ENCODE results near the gene LDB1. TPM values are rescaled to one million over a fixed set of nuclear protein-coding genes. Genes with fewer than 3 reads are reported as not detected.

Gene LDB1, protein sequence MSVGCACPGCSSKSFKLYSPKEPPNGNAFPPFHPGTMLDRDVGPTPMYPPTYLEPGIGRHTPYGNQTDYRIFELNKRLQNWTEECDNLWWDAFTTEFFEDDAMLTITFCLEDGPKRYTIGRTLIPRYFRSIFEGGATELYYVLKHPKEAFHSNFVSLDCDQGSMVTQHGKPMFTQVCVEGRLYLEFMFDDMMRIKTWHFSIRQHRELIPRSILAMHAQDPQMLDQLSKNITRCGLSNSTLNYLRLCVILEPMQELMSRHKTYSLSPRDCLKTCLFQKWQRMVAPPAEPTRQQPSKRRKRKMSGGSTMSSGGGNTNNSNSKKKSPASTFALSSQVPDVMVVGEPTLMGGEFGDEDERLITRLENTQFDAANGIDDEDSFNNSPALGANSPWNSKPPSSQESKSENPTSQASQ
- 27.6 and 31.1 TPM in 2 replicates for total RNA-seq (2014; rRNA removed; shearing (Covaris generic))
- polyA plus RNA-seq (2015; cell fraction: cytosol; rRNA removed), result 31.6 and 37.9 TPM in 2 replicates
- polyA plus RNA-seq (2015; cell fraction: nucleus; rRNA removed), result 209 and 211 TPM in 2 replicates

DNA sequence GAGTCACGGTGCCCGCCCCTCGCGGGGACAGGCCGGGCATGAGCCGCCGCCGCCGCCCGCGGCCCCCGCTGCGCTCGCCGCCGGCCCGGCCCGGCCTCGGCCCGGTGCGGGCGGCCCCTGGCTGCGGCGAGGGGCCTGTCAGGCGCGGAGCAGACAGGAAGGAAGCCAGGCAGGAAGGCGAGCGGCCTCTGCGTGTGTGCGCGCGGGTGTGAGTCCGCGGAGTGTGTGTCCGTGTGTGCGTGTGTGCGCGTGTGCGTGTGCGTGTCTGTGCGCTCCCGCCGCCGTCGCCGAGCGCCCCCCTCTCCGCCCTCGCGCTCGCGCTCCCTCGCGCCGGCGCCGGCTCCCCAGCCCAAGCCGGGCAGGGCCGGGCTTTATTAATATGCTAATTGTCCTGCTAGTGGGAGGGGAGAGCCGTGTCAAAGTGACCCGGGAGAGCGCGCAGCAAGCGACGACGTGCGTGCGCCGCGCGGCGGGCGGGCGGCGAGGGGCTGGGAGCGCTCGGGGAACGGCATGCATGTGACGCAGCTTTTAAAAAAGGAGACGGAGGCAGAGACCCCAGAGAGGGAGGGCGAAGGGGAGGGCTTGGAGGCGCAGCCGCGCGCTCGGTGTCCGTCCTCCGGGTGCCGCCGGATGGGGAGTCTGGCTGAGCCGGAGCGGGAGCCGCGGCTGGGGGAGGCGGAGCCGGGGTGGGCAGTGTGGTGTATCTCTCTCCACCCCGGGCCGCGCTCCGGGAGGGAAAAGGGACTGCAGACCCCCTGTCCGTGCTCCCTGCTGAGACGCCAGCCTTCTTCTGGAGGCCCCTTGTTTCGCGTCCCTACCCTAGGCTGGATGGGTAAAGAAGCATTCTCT is at the start of gene LDB1:
Gene LDB1 (minus strand): TSS at position 227 of the 849 bp plus-strand sequence. CDS start 258 bp downstream, outside the sequence.
- DNase-seq (ENCODE audit: low read depth, low spot score), result peak; percentile 78
- in situ Hi-C loops (cut with HindIII; ENCODE audit: low pct_unique_long_range_greater_than_20kb, low sequenced_read_pairs), result no loop called here

DNA sequence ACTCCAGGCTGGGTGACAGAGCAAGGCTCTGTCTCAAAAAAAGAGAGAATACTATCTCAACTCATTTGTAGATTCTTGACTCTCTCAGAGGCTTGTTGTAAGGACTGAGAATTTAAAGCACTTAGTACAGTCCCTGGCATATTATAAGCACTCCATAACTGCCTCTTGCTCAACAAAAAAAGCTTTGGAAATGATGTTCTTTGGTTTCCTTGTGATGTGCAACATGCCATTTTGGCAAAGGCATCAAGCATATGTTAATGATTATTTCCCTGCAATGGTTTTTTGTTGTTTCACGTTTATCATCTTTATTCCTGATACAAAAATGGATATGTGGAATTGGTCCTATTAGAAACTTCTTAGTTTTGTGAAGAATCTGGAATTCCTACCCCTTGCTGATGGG is 47.7 kb upstream of the LDB1 start:
- no peak for DNase-seq (ENCODE audit: low read depth, low spot score)
- in situ Hi-C loops (cut with HindIII; ENCODE audit: low pct_unique_long_range_greater_than_20kb, low sequenced_read_pairs), result no loop called here

DNA sequence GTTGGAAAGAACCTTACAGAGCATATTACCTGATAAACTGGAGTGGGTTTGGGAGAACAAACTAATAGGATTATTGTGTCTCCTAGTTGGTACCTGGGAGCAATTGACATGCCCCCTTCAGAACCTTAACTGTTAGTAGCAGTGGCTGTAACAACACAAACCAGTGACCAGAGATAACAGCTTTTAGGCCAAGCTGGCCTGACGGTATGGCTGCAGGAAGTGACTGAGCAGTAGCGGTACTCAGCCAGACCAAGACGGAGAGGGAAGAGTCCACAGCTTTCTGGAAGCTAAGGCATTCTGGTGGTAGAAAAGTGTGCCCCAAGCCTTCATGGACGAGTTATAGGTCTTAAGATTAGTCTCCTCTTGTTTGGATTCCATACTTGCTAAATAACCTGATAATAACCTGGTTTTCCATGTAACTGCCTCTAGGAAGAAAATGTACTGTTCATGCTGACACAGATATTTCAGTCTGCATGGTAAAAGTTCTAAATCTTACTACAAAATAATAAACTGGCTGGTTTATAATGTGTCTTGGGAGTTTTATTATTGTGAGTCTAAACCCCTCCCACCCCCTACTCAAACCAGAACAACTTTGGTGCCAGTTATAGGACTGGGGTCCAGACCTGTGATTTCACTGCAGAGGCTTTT is 43.3 kb upstream of the LDB1 start:
- no peak for DNase-seq (ENCODE audit: low read depth, low spot score)
- in situ Hi-C loops (cut with HindIII; ENCODE audit: low pct_unique_long_range_greater_than_20kb, low sequenced_read_pairs), result no loop called here

DNA sequence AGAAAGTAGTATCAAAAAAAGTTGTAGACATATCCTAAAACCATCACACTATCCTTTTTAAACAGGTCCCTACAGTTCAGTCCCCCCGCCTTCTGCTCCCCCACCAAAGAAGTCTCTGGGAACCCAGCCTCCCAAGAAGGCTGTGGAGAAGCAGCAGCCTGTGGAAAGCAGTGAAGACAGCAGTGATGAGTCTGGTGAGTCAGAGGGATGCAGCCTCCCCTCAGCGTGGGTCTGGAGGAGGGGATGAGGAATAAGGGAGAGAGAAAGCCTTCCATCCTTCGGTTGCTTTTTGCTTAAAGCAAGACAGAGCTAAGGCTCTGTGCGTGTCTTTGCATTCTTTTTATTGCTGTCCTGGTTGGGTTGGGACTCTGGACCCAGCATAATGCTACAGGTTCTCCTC is 39.7 kb upstream of the LDB1 start:
- in situ Hi-C loops (cut with HindIII; ENCODE audit: low pct_unique_long_range_greater_than_20kb, low sequenced_read_pairs), result no loop called here
- no peak for DNase-seq (ENCODE audit: low read depth, low spot score)

DNA sequence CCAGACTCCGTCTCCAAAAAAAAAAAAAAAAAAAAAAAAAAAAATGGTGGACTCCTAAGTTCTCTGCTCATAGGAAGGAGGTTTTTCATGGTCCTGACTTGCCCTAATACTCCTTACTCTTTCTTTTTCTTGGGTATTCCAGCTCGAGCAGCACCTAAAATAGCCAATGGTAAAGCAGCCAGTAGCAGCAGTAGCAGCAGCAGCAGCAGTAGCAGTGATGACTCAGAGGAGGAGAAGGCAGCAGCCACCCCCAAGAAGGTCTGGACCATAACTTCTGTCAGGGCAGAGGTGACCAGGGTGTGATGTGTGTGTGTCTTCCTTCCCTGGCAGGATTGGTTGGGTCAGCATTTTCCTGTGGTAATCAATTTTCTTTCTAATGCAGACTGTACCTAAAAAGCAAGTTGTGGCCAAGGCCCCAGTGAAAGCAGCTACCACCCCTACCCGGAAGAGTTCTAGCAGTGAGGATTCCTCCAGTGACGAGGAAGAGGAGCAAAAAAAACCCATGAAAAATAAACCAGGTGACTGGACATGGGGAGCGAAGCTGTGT is 39.0 kb upstream of the LDB1 start:
- DNase-seq (ENCODE audit: low read depth, low spot score), result no peak
- in situ Hi-C loops (cut with HindIII; ENCODE audit: low pct_unique_long_range_greater_than_20kb, low sequenced_read_pairs), result no loop called here

DNA sequence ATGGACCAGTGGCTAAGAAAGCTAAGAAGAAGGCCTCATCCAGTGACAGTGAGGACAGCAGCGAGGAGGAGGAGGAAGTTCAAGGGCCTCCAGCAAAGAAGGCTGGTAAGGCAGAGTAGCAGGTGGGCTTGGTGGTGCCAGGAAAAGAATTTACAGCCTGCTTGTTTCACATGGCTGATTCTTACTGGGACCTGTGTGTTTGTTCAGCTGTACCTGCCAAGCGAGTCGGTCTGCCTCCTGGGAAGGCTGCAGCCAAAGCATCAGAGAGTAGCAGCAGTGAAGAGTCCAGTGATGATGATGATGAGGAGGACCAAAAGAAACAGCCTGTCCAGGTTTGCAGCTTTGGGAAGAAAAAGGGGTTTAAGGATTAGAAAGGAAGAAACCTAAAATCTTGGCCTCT is 37.1 kb upstream of the LDB1 start:
- DNase-seq (ENCODE audit: low read depth, low spot score), result no peak
- in situ Hi-C loops (cut with HindIII; ENCODE audit: low pct_unique_long_range_greater_than_20kb, low sequenced_read_pairs), result no loop called here

DNA sequence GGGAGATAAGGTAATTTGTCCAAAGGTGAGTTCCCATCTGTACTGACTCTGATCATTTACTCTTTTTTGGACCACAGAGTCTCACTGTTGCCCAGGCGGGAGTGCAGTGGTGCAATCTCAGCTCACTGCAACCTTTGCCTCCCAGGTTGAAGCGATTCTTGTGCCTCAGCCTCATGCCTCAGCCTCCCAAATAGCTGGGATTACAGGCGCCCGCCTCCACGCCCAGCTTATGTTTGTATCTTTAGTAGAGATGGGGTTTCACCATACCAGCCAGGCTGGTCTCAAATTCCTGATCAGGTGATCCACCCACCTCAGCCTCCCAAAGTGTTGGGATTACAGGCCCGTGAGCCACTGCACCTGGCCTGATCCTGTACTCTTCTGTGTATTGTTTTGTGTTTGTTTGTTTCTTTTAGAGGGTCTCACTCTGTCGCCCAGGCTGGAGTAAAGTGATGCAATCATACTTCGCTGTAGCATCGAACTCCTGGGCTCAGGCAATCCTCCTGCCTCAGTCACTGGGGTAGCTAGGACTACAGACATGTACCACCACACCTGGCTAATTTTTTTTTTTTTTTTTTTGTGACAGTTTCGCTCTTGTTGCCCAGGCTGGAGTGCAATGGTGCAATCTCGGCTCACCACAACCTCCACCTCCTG is 34.4 kb upstream of the LDB1 start:
- DNase-seq (ENCODE audit: low read depth, low spot score), result no peak
- in situ Hi-C loops (cut with HindIII; ENCODE audit: low pct_unique_long_range_greater_than_20kb, low sequenced_read_pairs), result no loop called here

DNA sequence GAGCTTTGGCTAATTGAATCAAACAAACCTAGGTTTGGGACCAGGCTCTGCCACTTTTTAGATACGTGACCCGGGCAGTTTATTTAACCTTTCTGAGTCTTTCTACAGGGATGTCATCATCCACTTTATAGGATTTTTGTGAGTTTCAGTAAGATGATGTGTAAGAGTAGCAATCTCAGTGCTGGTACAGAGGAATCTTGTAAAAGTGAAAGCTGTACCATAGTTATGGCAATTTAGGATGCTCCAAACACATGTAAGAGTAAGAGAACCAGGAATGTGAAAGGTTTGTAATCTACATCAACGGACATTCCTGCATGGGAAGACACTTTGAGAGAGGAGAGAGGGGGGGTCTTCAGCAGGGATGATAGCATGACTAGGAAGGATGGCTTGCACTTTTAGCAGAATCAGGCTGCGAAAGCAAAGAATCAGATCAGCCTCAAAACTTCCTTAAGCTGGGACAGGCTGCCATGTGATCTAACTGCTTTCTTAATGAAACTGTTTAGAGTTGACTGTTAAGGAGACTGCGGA is 33.0 kb upstream of the LDB1 start:
- in situ Hi-C loops (cut with HindIII; ENCODE audit: low pct_unique_long_range_greater_than_20kb, low sequenced_read_pairs), result no loop called here
- no peak for DNase-seq (ENCODE audit: low read depth, low spot score)

DNA sequence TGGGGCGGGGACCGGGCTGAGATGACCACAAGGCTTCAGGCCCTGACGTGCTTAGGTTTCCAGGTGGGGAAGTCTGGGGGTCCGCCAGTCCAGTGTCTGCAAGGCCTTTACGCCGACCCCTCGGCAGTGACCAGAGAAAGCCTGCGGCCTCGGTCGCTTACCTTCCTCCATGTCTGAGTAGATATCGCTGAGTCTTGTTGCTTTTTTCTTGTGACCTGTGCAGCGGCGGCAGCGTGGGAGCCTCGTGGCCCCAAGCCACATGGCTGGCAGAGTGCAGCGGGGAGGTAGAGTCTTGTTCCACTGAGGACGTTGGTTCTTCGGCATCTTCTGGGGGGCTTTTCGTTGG is 32.4 kb upstream of the LDB1 start:
- peak; percentile 35 for DNase-seq (ENCODE audit: low read depth, low spot score)
- in situ Hi-C loops (cut with HindIII; ENCODE audit: low pct_unique_long_range_greater_than_20kb, low sequenced_read_pairs), result no loop called here

DNA sequence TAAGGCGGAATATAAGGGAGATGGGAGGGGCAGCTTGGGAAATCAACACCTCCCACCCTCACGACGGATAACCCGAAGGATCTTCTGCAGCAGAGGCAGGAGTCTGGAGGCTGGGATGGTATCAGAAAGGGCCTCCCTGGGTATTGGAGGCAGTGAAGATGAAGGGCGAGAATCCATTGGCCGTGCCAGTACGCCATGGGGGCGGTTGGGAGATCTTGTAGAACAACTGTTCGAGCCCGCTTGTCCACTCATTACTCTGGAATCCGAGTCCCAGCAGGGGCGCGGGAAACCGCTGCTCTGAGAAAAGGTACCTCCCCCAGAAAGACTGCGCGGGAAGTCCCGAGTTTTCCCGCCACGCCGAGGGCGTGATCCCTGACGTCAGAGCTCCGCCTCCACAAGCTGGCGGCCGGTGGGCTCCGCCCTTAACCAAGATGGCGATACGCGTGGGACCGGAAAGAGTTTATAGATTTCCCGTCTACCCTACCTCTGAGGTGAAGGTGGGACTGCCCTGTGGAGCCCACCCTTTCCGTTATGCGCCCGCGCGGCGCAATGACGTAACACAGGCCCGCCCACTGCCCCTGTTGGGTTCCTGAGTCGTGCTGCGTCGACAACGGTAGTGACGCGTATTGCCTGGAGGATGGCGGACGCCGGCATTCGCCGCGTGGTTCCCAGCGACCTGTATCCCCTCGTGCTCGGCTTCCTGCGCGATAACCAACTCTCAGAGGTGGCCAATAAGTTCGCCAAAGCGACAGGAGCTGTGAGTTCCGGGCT is 31.8 kb upstream of the LDB1 start, which contains the start of gene NOLC1:
Gene NOLC1 (plus strand): TSS at position 616 of the 771 bp plus-strand sequence. CDS start 22 bp downstream, at position 638.
- in situ Hi-C loops (cut with HindIII; ENCODE audit: low pct_unique_long_range_greater_than_20kb, low sequenced_read_pairs), result no loop called here
- peak; percentile 97 for DNase-seq (ENCODE audit: low read depth, low spot score)

DNA sequence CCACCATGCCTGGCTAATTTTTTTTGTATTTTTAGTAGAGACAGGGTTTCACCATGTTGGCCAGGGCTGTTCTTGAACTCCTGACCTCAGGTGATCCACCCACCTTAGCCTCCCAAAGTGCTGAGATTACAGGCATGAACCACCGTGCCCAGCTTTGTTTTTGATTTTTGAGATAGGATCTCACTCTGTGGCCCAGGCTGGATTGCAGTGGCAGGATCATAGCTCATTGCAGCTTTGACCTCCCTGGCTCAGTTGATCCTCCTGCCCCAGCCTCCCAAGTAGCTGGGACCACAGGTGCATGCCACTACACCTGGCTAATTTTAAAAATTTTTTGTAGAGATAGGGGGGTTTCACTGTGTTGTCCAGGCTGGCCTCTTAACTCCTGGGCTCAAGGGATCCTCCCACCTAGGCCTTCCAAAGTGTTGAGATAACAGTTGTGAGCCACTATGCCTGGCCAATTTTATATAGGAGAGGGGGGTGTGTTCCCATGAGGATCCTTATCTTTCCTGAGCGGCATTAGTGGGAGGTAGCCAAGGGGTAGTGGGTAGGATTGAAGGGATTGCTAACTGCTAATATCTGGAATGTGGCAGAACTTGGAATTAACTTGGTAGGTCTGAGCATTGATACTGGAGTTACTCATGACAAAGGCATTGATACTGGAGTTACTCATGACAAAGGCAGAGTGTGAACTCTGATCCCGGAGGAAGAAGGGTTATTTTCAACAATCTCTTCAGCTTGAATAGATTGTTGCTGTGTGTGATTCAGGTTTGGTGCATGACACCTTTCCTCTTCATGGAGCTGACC is 31.0 kb upstream of the LDB1 start:
- in situ Hi-C loops (cut with HindIII; ENCODE audit: low pct_unique_long_range_greater_than_20kb, low sequenced_read_pairs), result no loop called here
- DNase-seq (ENCODE audit: low read depth, low spot score), result no peak

DNA sequence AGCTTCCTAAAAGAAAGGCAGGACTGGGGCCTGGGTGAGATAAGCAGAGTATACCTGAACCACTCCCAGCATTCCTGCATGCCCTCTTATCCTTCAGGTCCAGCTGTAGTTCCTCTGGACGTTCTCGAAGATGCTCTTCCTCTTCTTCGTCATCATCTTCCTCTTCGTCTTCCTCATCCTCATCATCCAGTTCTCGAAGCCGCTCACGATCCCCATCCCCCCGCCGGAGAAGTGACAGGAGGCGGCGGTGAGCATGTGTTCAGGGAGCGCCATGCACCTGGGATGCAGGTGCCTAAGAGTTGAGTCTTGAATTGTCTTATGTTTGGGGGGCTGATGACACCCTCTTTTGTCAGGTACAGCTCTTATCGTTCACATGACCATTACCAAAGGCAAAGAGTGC is 28.1 kb upstream of the LDB1 start:
- in situ Hi-C loops (cut with HindIII; ENCODE audit: low pct_unique_long_range_greater_than_20kb, low sequenced_read_pairs), result no loop called here

DNA sequence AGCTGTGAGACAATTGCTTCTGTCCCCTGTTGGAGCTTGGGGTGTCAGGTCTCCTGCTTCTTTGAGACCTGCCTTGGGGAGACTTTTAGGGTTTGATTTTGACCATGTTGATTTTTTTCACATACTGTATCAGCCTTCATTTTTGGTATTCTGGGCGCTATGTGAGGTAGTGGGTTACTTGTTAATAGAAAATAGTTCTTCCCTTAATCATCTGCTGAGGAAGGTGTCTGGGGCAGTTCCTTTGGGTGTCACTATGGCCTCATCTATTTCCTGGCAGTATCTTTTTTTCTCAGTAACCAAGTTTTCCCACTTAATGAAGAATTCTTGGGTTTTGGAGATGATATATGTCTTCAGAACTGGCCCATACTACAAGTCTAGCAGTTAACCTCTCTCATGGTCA is 27.4 kb upstream of the LDB1 start:
- in situ Hi-C loops (cut with HindIII; ENCODE audit: low pct_unique_long_range_greater_than_20kb, low sequenced_read_pairs), result no loop called here

More for the DNA sequence above, 28.1 kb upstream of the LDB1 start:
- no peak for DNase-seq (ENCODE audit: low read depth, low spot score)

DNA sequence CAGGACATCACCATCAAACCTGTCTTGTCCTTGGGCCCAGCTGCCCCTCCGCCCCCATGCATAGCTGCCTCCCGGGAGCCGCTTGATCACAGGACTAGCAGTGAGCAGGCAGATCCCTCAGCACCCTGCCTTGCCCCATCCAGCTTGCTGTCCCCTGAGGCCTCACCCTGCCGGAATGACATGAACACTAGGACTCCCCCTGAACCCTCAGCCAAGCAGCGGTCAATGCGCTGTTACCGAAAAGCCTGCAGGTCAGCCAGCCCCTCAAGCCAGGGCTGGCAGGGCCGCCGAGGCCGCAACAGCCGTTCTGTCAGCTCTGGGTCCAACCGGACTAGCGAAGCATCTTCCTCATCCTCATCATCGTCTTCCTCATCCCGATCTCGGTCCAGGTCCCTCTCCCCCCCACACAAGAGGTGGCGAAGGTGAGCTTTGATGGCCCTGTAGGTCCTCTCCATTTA is 26.8 kb upstream of the LDB1 start:
- in situ Hi-C loops (cut with HindIII; ENCODE audit: low pct_unique_long_range_greater_than_20kb, low sequenced_read_pairs), result no loop called here
- DNase-seq (ENCODE audit: low read depth, low spot score), result no peak

More for the DNA sequence above, 27.4 kb upstream of the LDB1 start:
- DNase-seq (ENCODE audit: low read depth, low spot score), result no peak

DNA sequence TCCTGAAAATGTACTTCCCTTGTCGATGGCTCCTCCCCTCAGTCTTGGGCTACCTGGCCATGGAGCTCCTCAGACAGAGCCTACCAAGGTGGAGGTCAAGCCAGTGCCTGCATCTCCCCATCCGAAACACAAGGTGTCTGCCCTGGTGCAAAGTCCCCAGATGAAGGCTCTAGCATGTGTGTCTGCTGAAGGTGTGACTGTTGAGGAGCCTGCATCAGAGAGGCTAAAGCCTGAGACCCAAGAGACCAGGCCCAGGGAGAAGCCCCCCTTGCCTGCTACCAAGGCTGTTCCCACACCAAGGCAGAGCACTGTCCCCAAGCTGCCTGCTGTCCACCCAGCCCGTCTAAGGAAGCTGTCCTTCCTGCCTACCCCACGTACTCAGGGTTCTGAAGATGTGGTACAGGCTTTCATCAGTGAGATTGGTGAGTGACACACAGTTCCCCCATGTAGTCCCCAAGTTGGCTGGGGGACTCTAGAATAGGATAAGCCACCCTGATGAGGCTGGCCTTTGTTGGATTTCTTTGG is 21.5 kb upstream of the LDB1 start:
- DNase-seq (ENCODE audit: low read depth, low spot score), result no peak
- in situ Hi-C loops (cut with HindIII; ENCODE audit: low pct_unique_long_range_greater_than_20kb, low sequenced_read_pairs), result no loop called here
